Measurements from ENCODE around the gene ERC1. TPM values are rescaled to one million over a fixed set of nuclear protein-coding genes. Genes with fewer than 3 reads are reported as not detected.

ERC1 gene
- total and polyA plus RNA-seq, 2 donors (not counting 1 experiment from before 2014, with no cell fraction given) = 19.7 to 34.5 TPM

- Histone ChIP-seq H3K27ac (ENCODE audit: insufficient read depth, low read length) (peak within 1 kb of the TSS; percentile 88), H3K4me2 (ENCODE audit: extremely low read depth, insufficient read depth, low read length) (peak within 1 kb of the TSS; percentile 86), H2AFZ (ENCODE audit: low read length) (peak within 1 kb of the TSS; percentile 88), H3K9ac (ENCODE audit: insufficient read depth, low read length) (peak within 1 kb of the TSS; percentile 78), H3K9me3 (ENCODE audit: control insufficient read depth, insufficient read depth, low read depth, low read length) (no peaks in the 10 kb centered on the region), H3K79me2 (ENCODE audit: control insufficient read depth, insufficient read depth, low read length) (peaks cover 31% of the 10 kb centered on the region), H3K27me3 (ENCODE audit: control insufficient read depth, insufficient read depth, low read length) (no peaks in the 10 kb centered on the region), H3K4me1 (ENCODE audit: control insufficient read depth, extremely low read depth, insufficient read depth, low read length) (peaks cover 5% of the 10 kb centered on the region), H3K36me3 (ENCODE audit: control insufficient read depth, insufficient read depth, low read length) (no peaks in the 10 kb centered on the region), H4K20me1 (ENCODE audit: control insufficient read depth, extremely low read depth, insufficient read depth, low read length) (no peaks in the 10 kb centered on the region), H3K4me3 (replicated peaks in 1 of 4; ENCODE audit: control extremely low read depth in 1 of 4, insufficient read depth in 1 of 4, low read depth in 3 of 4, low read length in 4 of 4) (peak within 1 kb of the TSS; percentile 62 to 94 (median 88))
- TF ChIP-seq CTCF (conservative IDR thresholded peaks at IDR 0.05 in 1 of 2, IDR thresholded peaks at IDR 0.05 in 1 of 2; ENCODE audit: low read depth in 1 of 2, low read length in 2 of 2) (peak; percentile 84 to 88), EZH2 (IDR thresholded peaks at IDR 0.05; ENCODE audit: low read length, missing control alignments) (no peak)
- peak; percentile 98 to 99 for DNase-seq (ENCODE audit: low read depth in 2 of 2)
Measured at GRCh38 chr12:949453-950191, 41.4 kb upstream of the ERC1 start, which contains the start of gene RAD52. Gene RAD52, minus strand, starts transcription at chr12:949694. Its CDS starts 16,636 bp downstream, at chr12:933058.

- Histone ChIP-seq H4K20me1 (ENCODE audit: control insufficient read depth, extremely low read depth, insufficient read depth, low read length) (no peaks in the 10 kb centered on the region), H3K4me3 (replicated peaks in 1 of 4; ENCODE audit: control extremely low read depth in 1 of 4, insufficient read depth in 1 of 4, low read depth in 3 of 4, low read length in 4 of 4) (no peak overlapping the region), H3K27ac (ENCODE audit: insufficient read depth, low read length) (no peak overlapping the region), H3K9ac (ENCODE audit: insufficient read depth, low read length) (no peak overlapping the region), H3K4me2 (ENCODE audit: extremely low read depth, insufficient read depth, low read length) (no peak overlapping the region), H3K9me3 (ENCODE audit: control insufficient read depth, insufficient read depth, low read depth, low read length) (no peaks in the 10 kb centered on the region), H3K27me3 (ENCODE audit: control insufficient read depth, insufficient read depth, low read length) (no peaks in the 10 kb centered on the region), H3K4me1 (ENCODE audit: control insufficient read depth, extremely low read depth, insufficient read depth, low read length) (peaks cover 5% of the 10 kb centered on the region), H3K36me3 (ENCODE audit: control insufficient read depth, insufficient read depth, low read length) (no peaks in the 10 kb centered on the region), H2AFZ (ENCODE audit: low read length) (no peak overlapping the region), H3K79me2 (ENCODE audit: control insufficient read depth, insufficient read depth, low read length) (peaks cover 25% of the 10 kb centered on the region)
- TF ChIP-seq EZH2 (IDR thresholded peaks at IDR 0.05; ENCODE audit: low read length, missing control alignments) = no peak
- no peak for TF ChIP-seq CTCF (conservative IDR thresholded peaks at IDR 0.05 in 1 of 2, IDR thresholded peaks at IDR 0.05 in 1 of 2; ENCODE audit: low read depth in 1 of 2, low read length in 2 of 2)
- no peak for DNase-seq (ENCODE audit: low read depth in 2 of 2)
Measured at GRCh38 chr12:951176-951575, 39.8 kb upstream of the ERC1 start.

GRCh38 chr12:953776-954175 lies 37.2 kb upstream of the ERC1 start:
- Histone ChIP-seq H3K4me2 (ENCODE audit: extremely low read depth, insufficient read depth, low read length) (no peak overlapping the region), H3K36me3 (ENCODE audit: control insufficient read depth, insufficient read depth, low read length) (no peaks in the 10 kb centered on the region), H3K4me1 (ENCODE audit: control insufficient read depth, extremely low read depth, insufficient read depth, low read length) (peaks cover 5% of the 10 kb centered on the region), H3K79me2 (ENCODE audit: control insufficient read depth, insufficient read depth, low read length) (peaks cover under 1% of the 10 kb centered on the region), H3K27me3 (ENCODE audit: control insufficient read depth, insufficient read depth, low read length) (no peaks in the 10 kb centered on the region), H3K4me3 (replicated peaks in 1 of 4; ENCODE audit: control extremely low read depth in 1 of 4, insufficient read depth in 1 of 4, low read depth in 3 of 4, low read length in 4 of 4) (no peak overlapping the region), H2AFZ (ENCODE audit: low read length) (peak overlapping the region; percentile 11), H4K20me1 (ENCODE audit: control insufficient read depth, extremely low read depth, insufficient read depth, low read length) (no peaks in the 10 kb centered on the region), H3K9ac (ENCODE audit: insufficient read depth, low read length) (no peak overlapping the region), H3K9me3 (ENCODE audit: control insufficient read depth, insufficient read depth, low read depth, low read length) (no peaks in the 10 kb centered on the region), H3K27ac (ENCODE audit: insufficient read depth, low read length) (peak overlapping the region; percentile 44)
- TF ChIP-seq CTCF (conservative IDR thresholded peaks at IDR 0.05 in 1 of 2, IDR thresholded peaks at IDR 0.05 in 1 of 2; ENCODE audit: low read depth in 1 of 2, low read length in 2 of 2) (no peak), EZH2 (IDR thresholded peaks at IDR 0.05; ENCODE audit: low read length, missing control alignments) (no peak)
- DNase-seq (ENCODE audit: low read depth in 2 of 2) = peak; percentile 63 to 79
